ENCODE results near the gene FBXO44.

FBXO44 gene

DNA sequence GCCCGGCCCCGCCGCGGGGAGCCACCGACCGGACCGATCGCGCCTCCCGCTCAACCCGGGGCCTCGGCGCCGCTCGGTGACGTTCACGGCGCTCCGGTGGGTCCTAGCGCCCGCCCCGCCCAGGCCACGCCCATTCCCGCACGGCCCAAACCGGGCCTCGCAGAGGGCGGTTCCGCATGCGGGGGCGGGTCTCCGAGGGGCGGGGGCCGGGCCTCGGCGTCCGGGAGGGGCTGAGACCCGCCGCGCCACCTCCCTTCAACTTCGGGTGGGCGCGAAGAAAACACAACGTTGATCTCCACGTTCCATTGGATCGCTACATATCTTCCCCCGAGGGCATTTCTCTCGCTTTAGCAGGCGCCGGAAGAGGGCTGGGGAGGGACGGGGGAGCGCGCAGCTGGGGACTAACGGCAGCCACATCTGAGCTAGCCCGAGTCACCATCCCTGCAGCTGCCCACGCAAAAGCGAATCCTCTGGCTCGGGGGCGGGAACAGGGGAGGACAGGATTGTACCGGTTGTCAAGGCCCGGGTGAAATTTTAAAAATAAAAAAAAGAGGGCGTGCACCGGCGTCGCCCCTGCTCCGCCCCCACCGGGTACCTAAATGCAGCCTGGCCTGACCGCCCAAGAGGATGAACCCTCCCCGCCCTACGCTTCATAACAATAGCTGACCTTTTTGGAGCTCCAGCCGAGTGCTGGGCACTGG, 26.5 kb downstream of the FBXO44 start, which contains the start of gene MAD2L2:
MAD2L2 (minus strand) TSS at position 78 of the 701 bp plus-strand sequence. CDS start 547 bp downstream, outside the sequence.
- H3K27ac ChIP-seq: peak within 1 kb of the TSS; percentile 78
- TF ChIP-seq, protein P1, sequence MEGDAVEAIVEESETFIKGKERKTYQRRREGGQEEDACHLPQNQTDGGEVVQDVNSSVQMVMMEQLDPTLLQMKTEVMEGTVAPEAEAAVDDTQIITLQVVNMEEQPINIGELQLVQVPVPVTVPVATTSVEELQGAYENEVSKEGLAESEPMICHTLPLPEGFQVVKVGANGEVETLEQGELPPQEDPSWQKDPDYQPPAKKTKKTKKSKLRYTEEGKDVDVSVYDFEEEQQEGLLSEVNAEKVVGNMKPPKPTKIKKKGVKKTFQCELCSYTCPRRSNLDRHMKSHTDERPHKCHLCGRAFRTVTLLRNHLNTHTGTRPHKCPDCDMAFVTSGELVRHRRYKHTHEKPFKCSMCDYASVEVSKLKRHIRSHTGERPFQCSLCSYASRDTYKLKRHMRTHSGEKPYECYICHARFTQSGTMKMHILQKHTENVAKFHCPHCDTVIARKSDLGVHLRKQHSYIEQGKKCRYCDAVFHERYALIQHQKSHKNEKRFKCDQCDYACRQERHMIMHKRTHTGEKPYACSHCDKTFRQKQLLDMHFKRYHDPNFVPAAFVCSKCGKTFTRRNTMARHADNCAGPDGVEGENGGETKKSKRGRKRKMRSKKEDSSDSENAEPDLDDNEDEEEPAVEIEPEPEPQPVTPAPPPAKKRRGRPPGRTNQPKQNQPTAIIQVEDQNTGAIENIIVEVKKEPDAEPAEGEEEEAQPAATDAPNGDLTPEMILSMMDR (conservative IDR thresholded peaks at IDR 0.05): no peak

DNA sequence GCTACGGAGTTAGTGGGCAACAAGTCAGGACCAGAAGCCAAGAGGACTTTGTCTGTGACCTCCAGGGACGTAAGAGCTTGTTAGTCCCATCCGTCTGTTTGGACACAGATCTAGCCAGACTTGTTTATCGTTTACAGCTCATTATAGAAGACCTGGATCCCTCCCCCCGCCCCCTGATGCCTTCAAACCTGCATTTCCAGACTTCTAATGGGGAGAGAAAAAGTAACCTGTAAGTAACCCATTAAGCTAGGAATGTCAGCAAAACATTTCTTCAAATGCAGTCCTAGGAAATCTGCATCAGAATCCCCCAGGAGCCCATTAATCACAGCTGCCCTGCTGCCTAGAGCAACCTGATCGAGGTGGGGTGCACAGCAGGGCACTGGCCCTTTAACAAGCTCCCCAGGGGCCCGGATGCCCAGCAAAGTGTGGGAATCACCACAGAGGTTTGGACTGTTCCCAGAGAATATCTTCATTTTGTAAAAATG, 27.7 kb downstream of the FBXO44 start:
- TF ChIP-seq, protein P1 (conservative IDR thresholded peaks at IDR 0.05): no peak
- peak overlapping the region; percentile 78 for H3K27ac ChIP-seq

DNA sequence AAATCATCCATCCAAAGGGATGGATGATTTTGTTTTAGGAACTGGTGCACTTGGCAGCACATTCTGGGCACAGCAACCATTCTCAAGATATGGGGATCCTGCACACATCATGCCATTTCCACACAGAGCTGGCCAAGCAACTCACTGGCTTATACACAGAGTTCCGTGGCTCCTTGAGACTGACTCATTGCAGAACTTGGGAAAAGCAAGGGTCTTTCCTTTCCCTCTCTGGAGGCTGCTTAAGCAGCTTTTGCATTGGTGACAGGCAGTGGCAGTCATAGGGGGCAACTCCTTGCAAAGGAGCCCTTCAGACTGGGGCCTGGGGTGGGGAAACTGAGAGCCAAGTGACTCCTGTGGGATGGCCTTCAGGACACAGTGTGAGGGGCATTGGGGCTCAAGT, 28.1 kb downstream of the FBXO44 start:
- TF ChIP-seq, protein P1 (conservative IDR thresholded peaks at IDR 0.05): no peak
- H3K27ac ChIP-seq: peak overlapping the region; percentile 78

GRCh38 chr1:11684070-11684469, 29.4 kb downstream of the FBXO44 start:
- TF ChIP-seq, protein P1 (conservative IDR thresholded peaks at IDR 0.05): no peak
- no peak overlapping the region for H3K27ac ChIP-seq

- TF ChIP-seq, protein P1 (conservative IDR thresholded peaks at IDR 0.05): no peak
- H3K27ac ChIP-seq: no peak overlapping the region
Measured at GRCh38 chr1:11685210-11685752, 30.6 kb downstream of the FBXO44 start.

DNA sequence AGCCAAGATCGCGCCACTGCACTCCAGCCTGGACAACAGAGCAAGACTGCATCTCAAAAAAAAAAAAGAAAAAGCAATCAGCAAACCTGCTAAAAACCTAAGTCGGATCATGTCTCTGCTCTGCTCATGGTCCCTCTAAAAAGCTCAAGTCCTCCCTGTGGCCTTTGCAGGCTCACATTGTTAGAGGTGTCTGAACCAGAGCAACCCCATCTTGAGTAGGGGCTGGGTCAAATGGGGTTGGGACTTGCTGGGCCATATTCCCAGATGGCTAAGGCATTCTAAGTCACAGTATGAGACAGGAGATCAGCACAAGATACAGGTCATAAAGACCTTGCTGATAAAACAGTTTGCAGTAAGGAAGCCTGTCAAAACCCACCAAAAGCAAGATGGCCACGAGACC, 33.8 kb downstream of the FBXO44 start:
- no peak overlapping the region for H3K27ac ChIP-seq
- TF ChIP-seq, protein P1 (conservative IDR thresholded peaks at IDR 0.05): no peak

- TF ChIP-seq, protein P1 (conservative IDR thresholded peaks at IDR 0.05): peak; percentile 40
- H3K27ac ChIP-seq: peak overlapping the region; percentile 67
Measured at GRCh38 chr1:11690397-11691301, 36.0 kb downstream of the FBXO44 start.
